Neuronal stem cell (in vitro differentiated cells): Measurements from ENCODE around the gene PRSS56.

Experiments
- DNase-seq: peaks from one replicate; pipeline ENCODE4 v3.0.0-alpha.2; 2013; ENCODE audit warnings: low spot score
- H2AFZ ChIP-seq: one replicate; pipeline ENCODE4 v1.6.1; 2013; ENCODE audit warnings: mild to moderate bottlenecking, low read length, inconsistent platforms
- H2AK5ac ChIP-seq: 2 replicates; pipeline ENCODE4 v1.6.1; 2013; ENCODE audit warnings: low read depth, mild to moderate bottlenecking, inconsistent platforms, low read length, moderate library complexity, mixed read lengths
- H2BK120ac ChIP-seq: 2 replicates; pipeline ENCODE4 v1.6.1; 2013; ENCODE audit warnings: low read depth, mild to moderate bottlenecking, inconsistent platforms, low read length, moderate library complexity, mixed read lengths
- H2BK12ac ChIP-seq: one replicate; pipeline ENCODE4 v1.6.1; 2013; ENCODE audit warnings: low read length, inconsistent platforms
- H2BK15ac ChIP-seq: 2 replicates; pipeline ENCODE4 v1.6.1; 2013; ENCODE audit warnings: mild to moderate bottlenecking, low read length, inconsistent platforms, mixed read lengths
- H2BK5ac ChIP-seq: one replicate; pipeline ENCODE4 v1.6.1; 2013; ENCODE audit warnings: inconsistent platforms, mild to moderate bottlenecking, low read length, moderate library complexity
- H3K14ac ChIP-seq: one replicate; pipeline ENCODE4 v1.6.1; 2013; ENCODE audit warnings: low read length, inconsistent platforms
- H3K18ac ChIP-seq: 2 replicates; pipeline ENCODE4 v1.6.1; 2013; ENCODE audit warnings: low read length, inconsistent platforms
- H3K23ac ChIP-seq: 2 replicates; pipeline ENCODE4 v1.6.1; 2013; ENCODE audit warnings: low read depth, mild to moderate bottlenecking, mixed read lengths, low read length, inconsistent platforms; ENCODE audit not compliant: poor library complexity
- H3K27ac ChIP-seq: replicated peaks from 3 replicates; pipeline ENCODE4 v1.5.1; 2013; ENCODE audit warnings: low read length, inconsistent platforms
- H3K27me3 ChIP-seq, 3 experiments: 2 replicates each; pipeline ENCODE4 v1.6.1; 2013; ENCODE audit warnings: low read length in 3 of 3, mild to moderate bottlenecking in 2 of 3, inconsistent platforms in 1 of 3, low read depth in 1 of 3, mixed read lengths in 1 of 3, moderate library complexity in 1 of 3; ENCODE audit not compliant: control insufficient read depth in 3 of 3, insufficient read depth in 3 of 3
- H3K36me3 ChIP-seq, 2 donors: replicated peaks in 1 of 2; 2 replicates each; pipeline ENCODE4 v1.6.1; 2013; ENCODE audit warnings: low read length in 2 of 2; ENCODE audit not compliant: control insufficient read depth in 2 of 2, insufficient read depth in 2 of 2
- H3K4ac ChIP-seq: 2 replicates; pipeline ENCODE4 v1.6.1; 2013; ENCODE audit warnings: inconsistent platforms, mild to moderate bottlenecking, low read length, moderate library complexity
- H3K4me1 ChIP-seq, 2 donors: 1 replicate in 1 of 2; 2 replicates in 1 of 2; pipeline ENCODE4 v1.6.1; 2013; ENCODE audit warnings: low read length in 2 of 2, low read depth in 1 of 2; ENCODE audit not compliant: control insufficient read depth in 2 of 2, insufficient read depth in 1 of 2
- H3K4me2 ChIP-seq: one replicate; pipeline ENCODE4 v1.6.1; 2013; ENCODE audit warnings: mild to moderate bottlenecking, low read length, inconsistent platforms; ENCODE audit not compliant: insufficient read depth, poor library complexity, severe bottlenecking
- H3K4me3 ChIP-seq, 2 donors: 2 replicates each; pipeline ENCODE4 v1.5.1; 2013; ENCODE audit warnings: low read length in 2 of 2, mild to moderate bottlenecking in 2 of 2, inconsistent platforms in 1 of 2, moderate library complexity in 1 of 2
- H3K79me1 ChIP-seq: one replicate; pipeline ENCODE4 v1.6.1; 2013; ENCODE audit warnings: low read depth, mild to moderate bottlenecking, inconsistent platforms, low read length, moderate library complexity
- H3K9ac ChIP-seq: one replicate; pipeline ENCODE4 v1.6.1; 2013; ENCODE audit warnings: mild to moderate bottlenecking, low read depth, low read length, inconsistent platforms; ENCODE audit not compliant: poor library complexity
- H3K9me3 ChIP-seq, 2 donors: replicated peaks in 1 of 2; 2 replicates each; pipeline versions ENCODE3 to v1.6.1; 2013; ENCODE audit warnings: low read length in 2 of 2, mild to moderate bottlenecking in 2 of 2, inconsistent platforms in 1 of 2, low read depth in 1 of 2, mixed read lengths in 1 of 2, moderate library complexity in 1 of 2; ENCODE audit not compliant: control insufficient read depth in 2 of 2, insufficient read depth in 1 of 2
- H4K8ac ChIP-seq: one replicate; pipeline ENCODE4 v1.6.1; 2013; ENCODE audit warnings: low read depth, mild to moderate bottlenecking, inconsistent platforms, low read length, moderate library complexity
- H4K91ac ChIP-seq: one replicate; pipeline ENCODE4 v1.6.1; 2013; ENCODE audit warnings: low read length, low read depth, mild to moderate bottlenecking, inconsistent platforms; ENCODE audit not compliant: poor library complexity
- WGBS, 2 donors: extraction: QIAGEN DNeasy Blood & Tissue Kit; methylation state at CpG; one replicate each; pipeline ENCODE4 v1.1.7; 2013; ENCODE audit warnings: missing lambda C conversion rate in 2 of 2, mixed read lengths in 1 of 2; ENCODE audit not compliant: insufficient read length in 2 of 2, insufficient replicate concordance in 1 of 2; ENCODE audit errors: extremely low coverage in 2 of 2; 5-methylcytosine and 5-hydroxymethylcytosine counted together

Gene PRSS56

GRCh38 chr2:232503809-232504323 lies 16.3 kb upstream of the PRSS56 start:
- H3K27ac ChIP-seq, result no peak overlapping the region
- peaks cover 11 to 90% (median 28%) of the 10 kb centered on the region in 3 experiments for H3K27me3 ChIP-seq
- H2AK5ac ChIP-seq, result peak overlapping the region; percentile 33
- peak overlapping the region; percentile 79 for H2BK15ac ChIP-seq
- peak overlapping the region; percentile 37 to 78 for H3K4me3 ChIP-seq
- no peak overlapping the region for H4K91ac ChIP-seq
- H4K8ac ChIP-seq, result no peak overlapping the region
- DNase-seq, result no peak
- WGBS, 2 donors, result no CpG with 5 or more reads among the region's 16 CpGs
- H3K9me3 ChIP-seq, result peaks cover 0 to 3% of the 10 kb centered on the region in 2 donors
- peak overlapping the region; percentile 90 for H3K18ac ChIP-seq
- no peak overlapping the region for H2BK5ac ChIP-seq
- no peak overlapping the region for H3K9ac ChIP-seq
- H3K36me3 ChIP-seq, result no peaks in the 10 kb centered on the region
- peak overlapping the region; percentile 90 for H3K4me2 ChIP-seq
- no peak overlapping the region for H3K4ac ChIP-seq
- no peak overlapping the region for H2BK12ac ChIP-seq
- peaks cover 21 to 22% of the 10 kb centered on the region in 2 donors for H3K4me1 ChIP-seq
- peak overlapping the region; percentile 56 for H2BK120ac ChIP-seq
- H3K79me1 ChIP-seq, result no peaks in the 10 kb centered on the region
- H3K14ac ChIP-seq, result no peak overlapping the region
- peak overlapping the region; percentile 67 for H3K23ac ChIP-seq
- H2AFZ ChIP-seq, result peak overlapping the region; percentile 83

- H3K27ac ChIP-seq, result no peak overlapping the region
- no CpG with 5 or more reads among the region's 2 CpGs for WGBS, 2 donors
Measured at GRCh38 chr2:232504438-232504837, 15.8 kb upstream of the PRSS56 start.

GRCh38 chr2:232505856-232506255 lies 14.3 kb upstream of the PRSS56 start:
- Histone ChIP-seq H4K8ac (no peak overlapping the region), H3K4me3 (no peak overlapping the region), H2AFZ (peak overlapping the region; percentile 83), H3K14ac (no peak overlapping the region), H3K9me3 (peaks cover 0 to 3% of the 10 kb centered on the region in 2 donors), H2BK15ac (peak overlapping the region; percentile 21), H3K4ac (no peak overlapping the region), H2BK12ac (no peak overlapping the region), H3K36me3 (no peaks in the 10 kb centered on the region), H3K4me2 (peak overlapping the region; percentile 19), H3K23ac (no peak overlapping the region), H4K91ac (no peak overlapping the region), H3K9ac (peak overlapping the region; percentile 35), H3K79me1 (no peaks in the 10 kb centered on the region), H3K4me1 (peaks cover 21 to 22% of the 10 kb centered on the region in 2 donors), H3K18ac (peak overlapping the region; percentile 84), H2BK5ac (peak overlapping the region; percentile 42), H2BK120ac (no peak overlapping the region), H2AK5ac (peak overlapping the region; percentile 48), H3K27ac (no peak overlapping the region), H3K27me3 (peaks cover 11 to 78% (median 28%) of the 10 kb centered on the region in 3 experiments)
- no CpG with 5 or more reads among the region's 10 CpGs for WGBS, 2 donors
- no peak for DNase-seq

More at GRCh38 chr2:232504438-232504837, 15.8 kb upstream of the PRSS56 start:
- H4K91ac ChIP-seq, result no peak overlapping the region
- no peak overlapping the region for H3K4ac ChIP-seq
- H3K79me1 ChIP-seq, result no peaks in the 10 kb centered on the region
- no peak overlapping the region for H3K23ac ChIP-seq
- H2AFZ ChIP-seq, result no peak overlapping the region
- H2BK5ac ChIP-seq, result no peak overlapping the region
- peak overlapping the region; percentile 56 for H2BK120ac ChIP-seq
- H2BK12ac ChIP-seq, result no peak overlapping the region
- peaks cover 21 to 22% of the 10 kb centered on the region in 2 donors for H3K4me1 ChIP-seq
- peaks cover 0 to 3% of the 10 kb centered on the region in 2 donors for H3K9me3 ChIP-seq
- no peak overlapping the region for H2BK15ac ChIP-seq
- H2AK5ac ChIP-seq, result no peak overlapping the region
- DNase-seq, result no peak
- no peak overlapping the region for H4K8ac ChIP-seq
- no peaks in the 10 kb centered on the region for H3K36me3 ChIP-seq
- no peak overlapping the region for H3K9ac ChIP-seq
- no peak overlapping the region for H3K4me3 ChIP-seq
- peaks cover 11 to 91% (median 28%) of the 10 kb centered on the region in 3 experiments for H3K27me3 ChIP-seq
- H3K14ac ChIP-seq, result no peak overlapping the region
- H3K4me2 ChIP-seq, result no peak overlapping the region
- H3K18ac ChIP-seq, result no peak overlapping the region

- H3K4me1 ChIP-seq, result peaks cover 21% of the 10 kb centered on the region in 2 donors
- H3K4me2 ChIP-seq, result no peak overlapping the region
- H3K36me3 ChIP-seq, result no peaks in the 10 kb centered on the region
- no peak overlapping the region for H3K4me3 ChIP-seq
- no peak overlapping the region for H3K27ac ChIP-seq
- WGBS, 2 donors, result no CpG with 5 or more reads among the region's 4 CpGs
- H3K4ac ChIP-seq, result no peak overlapping the region
- H3K79me1 ChIP-seq, result no peaks in the 10 kb centered on the region
- peak overlapping the region; percentile 48 for H2BK120ac ChIP-seq
- H3K23ac ChIP-seq, result no peak overlapping the region
- no peak overlapping the region for H2BK12ac ChIP-seq
- H4K8ac ChIP-seq, result peak overlapping the region; percentile 54
- peak overlapping the region; percentile 40 for H3K14ac ChIP-seq
- peaks cover 0 to 3% of the 10 kb centered on the region in 2 donors for H3K9me3 ChIP-seq
- peak overlapping the region; percentile 85 for H2AK5ac ChIP-seq
- no peak overlapping the region for H4K91ac ChIP-seq
- DNase-seq, result no peak
- H3K9ac ChIP-seq, result no peak overlapping the region
- H2BK5ac ChIP-seq, result peak overlapping the region; percentile 42
- peak overlapping the region; percentile 69 for H3K18ac ChIP-seq
- H3K27me3 ChIP-seq, result peaks cover 11 to 76% (median 28%) of the 10 kb centered on the region in 3 experiments
- peak overlapping the region; percentile 83 for H2AFZ ChIP-seq
- H2BK15ac ChIP-seq, result no peak overlapping the region
Measured at GRCh38 chr2:232506709-232507108, 13.5 kb upstream of the PRSS56 start.
